GM19452 (cell line): Measurements from ENCODE around the gene SERPINA10.
"Not testable (repeated sequence)": the region's sequence is repeated elsewhere in the genome, so short reads cannot be mapped to it uniquely, and the experiment has no call there.

Source experiments
- ATAC-seq: cut with Tn5 transposase; IDR thresholded peaks from one replicate; pipeline ENCODE4 v1.9.1; 2021; ENCODE audit not compliant: unreplicated experiment

SERPINA10 gene

DNA sequence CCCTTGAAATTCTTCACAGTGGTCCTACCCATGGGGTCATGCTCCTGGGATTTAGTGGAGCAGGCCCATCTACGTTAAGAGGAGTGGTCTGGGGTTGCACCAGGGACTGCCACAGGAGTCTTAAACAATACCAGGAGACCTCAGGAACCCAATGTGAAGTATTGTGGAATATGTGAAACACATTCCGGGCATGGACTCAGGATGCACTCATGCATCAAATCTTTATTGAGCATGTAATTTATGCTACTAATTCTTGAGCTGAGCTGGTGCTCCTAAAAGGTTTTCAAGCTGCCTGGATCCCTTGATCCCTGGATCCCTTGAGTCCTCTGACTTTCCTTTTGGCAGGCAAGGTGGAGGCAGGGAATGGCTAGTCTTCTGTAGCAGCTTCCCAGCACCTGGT lies 8.8 kb downstream of the SERPINA10 start:
- no peak for ATAC-seq

DNA sequence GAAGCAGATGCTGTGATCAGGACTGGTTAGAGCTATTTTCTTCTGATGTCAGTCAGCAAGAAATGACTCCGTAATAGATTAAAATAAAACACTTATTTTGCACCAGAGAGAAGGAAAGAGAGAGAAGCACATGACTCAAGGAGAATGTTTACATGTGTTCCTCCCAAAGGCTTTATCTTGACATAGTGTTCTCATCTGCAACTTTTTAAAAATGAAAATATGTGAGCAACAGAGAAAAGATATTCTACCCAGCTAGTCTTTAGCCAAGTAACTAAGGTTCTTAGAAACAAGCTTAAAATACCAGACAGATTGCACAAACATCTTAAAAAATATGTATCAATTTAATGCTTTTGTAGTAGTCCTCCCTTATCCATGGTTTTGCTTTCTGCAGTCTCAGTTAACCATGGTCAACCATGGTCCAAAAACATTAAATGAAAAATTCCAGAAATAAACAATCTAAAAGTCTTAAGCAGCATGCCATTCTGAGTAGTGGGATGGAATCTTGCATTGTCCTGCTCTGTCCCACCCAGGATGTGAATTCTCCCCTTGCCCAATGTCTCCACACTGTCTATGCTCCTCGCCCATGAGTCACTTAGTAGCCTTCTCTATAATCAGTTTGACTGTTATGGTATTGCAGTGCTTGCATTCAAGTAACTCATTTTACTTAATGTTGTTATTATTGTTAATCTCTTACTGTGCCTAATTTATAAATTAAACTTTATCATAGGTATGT lies 9.9 kb downstream of the SERPINA10 start:
- ATAC-seq = no peak

DNA sequence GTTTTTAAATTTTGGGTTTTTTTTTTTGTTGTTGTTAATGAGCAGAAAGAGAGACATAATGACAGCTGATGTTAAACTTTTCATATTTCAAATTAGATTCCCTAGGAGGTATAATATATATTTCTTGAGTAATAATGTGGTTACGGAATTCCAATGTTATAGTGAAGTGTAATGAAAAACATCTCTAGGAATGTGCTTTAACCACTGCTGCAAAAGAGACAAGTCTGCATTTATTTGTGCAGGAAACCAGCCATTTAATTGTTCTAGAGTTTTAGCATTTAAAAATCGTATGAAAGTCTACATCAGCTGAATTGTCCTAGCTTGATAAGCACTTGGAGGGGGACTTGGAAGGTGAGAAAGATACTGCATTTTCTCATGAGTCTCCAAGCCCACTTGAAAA lies 14.3 kb downstream of the SERPINA10 start:
- ATAC-seq = no peak

DNA sequence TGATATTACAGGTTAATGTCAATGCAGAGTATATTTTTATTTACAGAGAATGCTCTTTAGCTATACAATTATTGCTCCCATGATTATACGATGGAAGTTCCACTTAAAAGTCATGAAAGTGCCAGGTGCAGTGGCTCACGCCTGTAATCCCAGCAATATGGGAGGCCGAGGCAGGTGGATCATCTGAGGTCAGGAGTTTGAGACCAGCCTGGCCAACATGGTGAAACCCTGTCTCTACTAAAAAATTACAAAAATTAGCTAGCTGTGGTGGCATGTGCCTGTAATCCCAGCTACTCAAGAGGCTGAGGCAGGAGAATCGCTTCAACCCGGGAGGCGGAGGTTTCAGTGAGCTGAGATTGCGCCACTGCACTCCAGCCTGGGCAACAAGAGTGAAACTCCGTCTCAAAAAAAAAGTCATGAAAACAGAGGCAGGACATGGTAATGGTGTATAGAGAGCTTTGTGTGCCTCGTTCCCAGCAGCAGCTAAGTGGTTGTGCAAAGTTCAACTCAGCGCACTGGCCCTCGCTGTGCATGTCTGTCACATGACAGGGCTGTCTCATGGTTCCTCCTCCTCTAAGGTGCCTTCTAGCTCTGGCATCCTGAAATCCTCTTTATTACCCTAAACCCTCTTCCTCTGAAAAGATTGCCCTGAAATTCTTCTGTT lies 16.0 kb downstream of the SERPINA10 start:
- not testable (repeated sequence) for ATAC-seq

DNA sequence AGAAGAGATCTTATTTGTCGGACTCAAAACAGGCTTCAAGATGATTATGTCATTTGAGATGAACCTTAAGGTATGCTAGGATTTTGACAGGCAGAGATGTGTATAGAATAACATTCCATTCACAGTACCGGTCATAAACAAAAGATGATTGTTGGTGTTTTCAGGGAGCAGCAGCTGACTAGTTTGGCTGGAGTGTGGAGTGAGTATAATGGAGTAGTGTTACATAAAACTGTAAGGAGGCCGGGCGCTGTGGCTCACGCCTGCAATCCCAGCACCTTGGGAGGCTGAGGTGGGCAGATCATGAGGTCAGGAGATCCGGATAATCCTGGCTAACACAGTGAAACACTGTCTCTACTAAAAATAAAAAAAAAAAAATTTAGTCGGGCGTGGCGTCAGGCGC lies 23.9 kb downstream of the SERPINA10 start:
- ATAC-seq = no peak

DNA sequence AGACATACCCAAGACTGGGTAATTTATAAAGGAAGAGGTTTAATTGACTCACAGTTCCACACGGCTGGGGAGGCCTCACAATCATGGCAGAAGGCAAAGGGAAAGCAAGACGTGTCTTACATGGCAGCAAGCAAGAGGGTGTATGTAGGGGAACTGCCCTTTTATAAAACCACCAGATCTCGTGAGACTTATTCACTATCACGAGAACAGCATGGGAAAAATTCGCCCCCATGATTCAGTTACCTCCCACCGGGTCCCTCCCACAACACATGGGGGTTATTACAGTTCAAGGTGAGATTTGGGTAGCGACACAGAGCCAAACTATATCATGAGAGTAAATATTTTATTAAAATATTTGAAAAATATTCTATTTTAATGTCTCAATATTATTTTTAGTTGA lies 24.5 kb downstream of the SERPINA10 start:
- ATAC-seq = not testable (repeated sequence)

DNA sequence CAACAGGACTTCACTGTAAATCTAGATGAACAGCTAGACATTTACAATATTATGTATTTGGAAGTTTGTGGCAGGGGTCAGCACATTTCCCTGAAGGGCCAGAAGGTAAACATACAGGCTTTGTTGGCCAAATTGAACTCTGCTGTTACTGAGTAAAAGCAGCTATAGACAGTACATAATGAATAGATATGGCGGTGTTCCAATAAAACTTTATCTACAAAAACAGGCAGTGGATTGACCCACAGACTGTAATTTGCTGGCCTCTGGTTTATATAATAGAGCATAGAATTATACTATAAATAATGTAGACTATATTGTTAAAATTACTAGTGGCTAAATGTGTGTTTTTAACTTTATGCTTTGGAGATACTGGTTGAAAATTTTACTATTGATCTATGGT lies 25.7 kb downstream of the SERPINA10 start:
- ATAC-seq = no peak

DNA sequence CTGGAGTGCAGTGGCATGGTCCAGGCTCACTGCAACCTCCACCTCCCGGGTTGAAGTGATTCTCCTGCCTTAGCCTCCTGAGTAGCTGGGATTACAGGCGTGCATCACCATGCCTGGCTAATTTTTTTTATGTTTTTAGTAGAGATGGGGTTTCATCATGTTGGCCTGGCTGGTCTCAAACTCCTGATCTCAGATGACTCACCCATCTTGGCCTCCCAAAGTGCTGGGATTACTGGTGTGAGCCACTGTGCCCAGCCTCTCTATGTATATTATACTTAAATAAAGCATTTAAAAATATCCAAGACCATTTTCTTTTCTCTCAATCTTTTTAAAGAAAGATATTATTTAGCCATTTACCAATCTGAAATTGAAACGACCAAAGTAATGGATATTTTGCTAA lies 28.9 kb downstream of the SERPINA10 start:
- not testable (repeated sequence) for ATAC-seq

DNA sequence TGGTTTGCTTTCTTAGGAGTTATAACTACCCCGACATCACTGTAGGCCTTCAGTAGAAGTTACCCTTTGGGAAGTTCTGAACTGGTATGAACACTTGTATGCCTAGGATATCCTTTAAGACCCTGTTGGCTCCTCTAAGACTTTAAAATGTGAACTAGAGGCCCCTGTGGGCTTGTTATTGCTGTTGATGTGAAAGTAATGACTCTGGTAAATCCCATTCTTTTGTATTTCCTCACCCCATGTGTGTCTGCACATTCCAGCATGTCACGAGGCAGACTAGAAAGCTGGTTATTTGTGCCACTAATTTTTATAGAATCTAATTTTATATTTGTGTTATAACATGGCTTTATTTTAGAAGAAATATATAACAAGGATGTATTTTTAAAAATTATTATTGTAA lies 48.9 kb downstream of the SERPINA10 start:
- no peak for ATAC-seq

DNA sequence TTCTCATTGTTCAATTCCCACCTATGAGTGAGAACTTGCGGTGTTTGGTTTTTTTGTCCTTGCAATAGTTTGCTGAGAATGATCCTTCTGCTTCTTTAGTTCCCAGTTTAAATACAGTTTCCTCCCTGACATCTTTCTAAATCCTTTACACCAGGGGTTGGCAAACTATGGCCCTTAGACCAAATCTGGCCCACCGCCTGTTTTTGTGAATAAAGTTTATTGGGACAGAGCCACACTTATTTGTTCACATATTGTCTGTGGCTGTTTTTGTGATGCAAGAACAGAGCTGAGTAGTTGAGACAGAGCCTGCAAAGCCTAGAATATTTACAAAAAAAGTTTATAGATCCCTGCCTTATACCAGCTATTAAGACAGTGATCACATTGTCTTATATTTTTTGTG lies 53.7 kb downstream of the SERPINA10 start:
- ATAC-seq = no peak

DNA sequence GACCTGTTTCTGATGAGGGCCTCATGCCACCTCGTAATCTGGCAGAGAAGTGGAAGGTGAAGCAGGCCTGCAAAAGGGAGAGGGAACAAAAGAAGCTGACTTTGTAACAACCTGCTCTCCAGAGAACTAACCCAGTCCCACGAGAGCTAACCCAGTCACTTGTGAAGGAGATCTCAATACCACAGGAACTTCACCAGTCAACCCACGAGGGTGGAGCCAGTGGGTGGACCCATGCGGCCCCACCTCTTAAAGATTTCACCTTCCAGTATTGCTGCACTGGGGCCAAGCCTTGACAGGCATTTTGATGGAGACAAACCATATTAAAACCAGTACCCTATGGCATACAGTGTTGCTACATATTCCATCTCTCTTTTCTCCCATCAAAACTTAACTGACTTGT lies 55.1 kb downstream of the SERPINA10 start:
- no peak for ATAC-seq

DNA sequence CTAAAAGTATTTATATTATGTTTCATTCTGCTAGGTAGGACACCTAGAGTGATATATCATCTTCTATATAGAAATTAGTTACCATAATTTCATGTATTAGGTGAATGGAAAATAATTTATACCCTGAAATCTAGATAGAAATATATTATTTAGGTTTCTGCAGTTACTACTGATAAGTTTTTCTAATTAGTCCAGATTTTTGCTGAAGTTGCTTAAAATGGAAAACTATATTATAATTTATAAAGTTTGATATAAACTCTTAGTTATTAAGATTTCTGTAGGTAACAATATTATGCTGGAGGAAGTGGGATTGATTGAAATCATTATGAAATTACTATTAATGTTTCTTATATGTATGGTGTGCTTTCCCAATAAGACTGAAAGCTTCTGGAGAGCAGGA lies 56.0 kb downstream of the SERPINA10 start:
- no peak for ATAC-seq
